GM12878 (cell line): ENCODE data around the gene PSAPL1. TPM values are rescaled to one million over a fixed set of nuclear protein-coding genes. Genes with fewer than 3 reads are reported as not detected.

ENCODE experiments used
- ATAC-seq: fragments of 200-7000 bp; cut with Tn5 transposase; 3 replicates; pipeline ENCODE4 v1.9.1; 2020; ENCODE audit warnings: mild to moderate bottlenecking, moderate library complexity
- BruUV-seq: library from RNA; stranded (reverse); fragments of 400-500 nt; replicated peaks from 2 replicates; lab custom pipeline; 2021; lab: Mats Ljungman, UMichigan
- CTCF ChIA-PET: fragments of 300-600 bp; sonication (Branson Sonifier 250); formaldehyde crosslinking; extraction: SDS; loops from one replicate; lab custom pipeline; 2021; ENCODE audit warnings: inconsistent platforms; lab: Yijun Ruan, JAX
- POLR2A ChIA-PET: fragments of 350-600 bp; formaldehyde crosslinking; extraction: SDS; loops from one replicate; lab custom pipeline; 2021; ENCODE audit warnings: inconsistent platforms; lab: Charles Lee
- RAD21 ChIA-PET: fragments of 300-600 bp; sonication (Branson Sonifier 250); formaldehyde crosslinking; loops from one replicate; lab custom pipeline; 2023; ENCODE audit warnings: antibody characterized with exemption; ENCODE audit not compliant: unreplicated experiment; lab: Charles Lee
- SMC1A ChIA-PET: fragments of 300-600 bp; sonication (Branson Sonifier 250); formaldehyde crosslinking; loops from one replicate; lab custom pipeline; 2023; ENCODE audit not compliant: unreplicated experiment, uncharacterized antibody; lab: Charles Lee
- DNase-seq: peaks from one replicate; pipeline ENCODE4 v3.0.0-alpha.2; 2011; ENCODE audit warnings: low read depth, low spot score
- FAIRE-seq: peaks from 3 replicates; lab custom pipeline; 2011; peaks lifted over from hg19 to GRCh38; lab: Jason Lieb, UNC
- H2AFZ ChIP-seq: 2 replicates; pipeline ENCODE4 v1.6.0; 2011; ENCODE audit warnings: low read depth, low read length, control low read depth; ENCODE audit not compliant: control insufficient read depth
- H3K27ac ChIP-seq: 2 replicates; pipeline ENCODE4 v1.5.1; 2011; ENCODE audit warnings: control low read depth; ENCODE audit not compliant: control insufficient read depth, insufficient read depth
- H3K27me3 ChIP-seq, 2 experiments: replicated peaks in 1 of 2; 2 replicates each; pipeline versions ENCODE4 v1.6.0 to v1.6.1; 2011; ENCODE audit warnings: low read length in 1 of 2; ENCODE audit not compliant: control insufficient read depth in 2 of 2, insufficient read depth in 2 of 2
- H3K36me3 ChIP-seq, 2 experiments: 2 replicates each; pipeline ENCODE4 v1.5.1; 2011; ENCODE audit warnings: low read length in 1 of 2; ENCODE audit not compliant: control insufficient read depth in 2 of 2, insufficient read depth in 2 of 2
- H3K4me1 ChIP-seq: 2 replicates; pipeline ENCODE4 v1.6.1; 2011; ENCODE audit warnings: mild to moderate bottlenecking, low read length, moderate library complexity, mixed read lengths; ENCODE audit not compliant: control insufficient read depth, insufficient read depth
- H3K4me2 ChIP-seq: 2 replicates; pipeline ENCODE4 v1.6.0; 2011; ENCODE audit warnings: control low read depth; ENCODE audit not compliant: control insufficient read depth, insufficient read depth
- H3K4me3 ChIP-seq: fragments of 200-600 bp; sonication (generic); 2 replicates; pipeline ENCODE4 v1.5.1; 2016
- H3K79me2 ChIP-seq: 2 replicates; pipeline ENCODE4 v1.6.0; 2011; ENCODE audit warnings: low read length; ENCODE audit not compliant: control insufficient read depth, insufficient read depth
- H3K9ac ChIP-seq: 2 replicates; pipeline ENCODE4 v1.8.0; 2011; ENCODE audit warnings: low read length, control low read depth, mixed read lengths; ENCODE audit not compliant: control insufficient read depth, insufficient read depth
- H3K9me3 ChIP-seq: replicated peaks from 3 replicates; pipeline ENCODE4 v1.5.1; 2011; ENCODE audit warnings: mild to moderate bottlenecking, low read length; ENCODE audit not compliant: control insufficient read depth, insufficient read depth
- H4K20me1 ChIP-seq: 2 replicates; pipeline ENCODE4 v1.6.0; 2011; ENCODE audit not compliant: control insufficient read depth, insufficient read depth
- ATF7 ChIP-seq: fragments of 450-650 bp; IDR thresholded peaks from 2 replicates; pipeline ENCODE4 v1.6.1; 2016; ENCODE audit warnings: low read depth, mild to moderate bottlenecking
- CHD1 ChIP-seq: IDR thresholded peaks from 2 replicates; pipeline ENCODE4 v1.6.1; 2012; ENCODE audit warnings: low read depth, low read length, improper control_type of control experiment
- E4F1 ChIP-seq: fragments of 450-650 bp; IDR thresholded peaks from 2 replicates; pipeline ENCODE4 v1.6.1; 2018; ENCODE audit warnings: borderline replicate concordance, mild to moderate bottlenecking; ENCODE audit not compliant: partially characterized antibody
- EP300 ChIP-seq, 2 experiments: fragments of 150-350 bp in 1 of 2; IDR thresholded peaks; 2 replicates each; pipeline ENCODE4 v1.6.1; 2011 to 2012; ENCODE audit warnings: low read depth in 2 of 2, low read length in 2 of 2, borderline replicate concordance in 1 of 2, improper control_type of control experiment in 1 of 2, inconsistent platforms in 1 of 2; ENCODE audit not compliant: control insufficient read depth in 1 of 2
- EZH2 ChIP-seq: IDR thresholded peaks from 2 replicates; pipeline ENCODE4 v1.6.1; 2012; ENCODE audit warnings: low read depth, mild to moderate bottlenecking, control low read depth, inconsistent platforms, low read length, borderline replicate concordance; ENCODE audit not compliant: control insufficient read depth
- GABPA ChIP-seq: IDR thresholded peaks from 2 replicates; pipeline ENCODE4 v1.6.1; 2014; ENCODE audit warnings: antibody characterized with exemption, low read depth, mild to moderate bottlenecking, inconsistent platforms
- GATAD2B ChIP-seq: fragments of 450-650 bp; conservative IDR thresholded peaks from 2 replicates; pipeline ENCODE4 v1.6.1; 2017; ENCODE audit warnings: low read depth, mild to moderate bottlenecking, moderate library complexity
- HDAC2 ChIP-seq: fragments of 200-600 bp; sonication (generic); IDR thresholded peaks from 2 replicates; pipeline ENCODE4 v1.6.1; 2017
- HSF1 ChIP-seq: fragments of 150-350 bp; IDR thresholded peaks from 2 replicates; pipeline ENCODE4 v1.6.1; 2014; ENCODE audit warnings: mild to moderate bottlenecking, low read depth, low read length
- MAX ChIP-seq: IDR thresholded peaks from 2 replicates; pipeline ENCODE4 v1.6.1; 2012; ENCODE audit warnings: low read depth, low read length, improper control_type of control experiment
- NFYA ChIP-seq: IDR thresholded peaks from 2 replicates; pipeline ENCODE4 v1.6.1; 2011; ENCODE audit warnings: low read depth, mild to moderate bottlenecking, low read length, improper control_type of control experiment, borderline replicate concordance
- NKRF ChIP-seq: fragments of 450-650 bp; conservative IDR thresholded peaks from 2 replicates; pipeline ENCODE4 v1.6.1; 2017; ENCODE audit warnings: mild to moderate bottlenecking, moderate library complexity
- NR2C2 ChIP-seq: IDR thresholded peaks from 2 replicates; pipeline ENCODE4 v1.6.1; 2011; ENCODE audit warnings: borderline replicate concordance, low read depth; ENCODE audit not compliant: control insufficient read depth, insufficient read length
- POLR2A ChIP-seq: IDR thresholded peaks from 2 replicates; pipeline ENCODE4 v1.6.1; 2011; ENCODE audit warnings: low read depth, mild to moderate bottlenecking, low read length
- POU2F2 ChIP-seq: IDR thresholded peaks from 3 replicates; pipeline ENCODE4 v1.6.1; 2011; ENCODE audit warnings: low read depth, mild to moderate bottlenecking, low read length, borderline replicate concordance
- SREBF1 ChIP-seq: IDR thresholded peaks from 2 replicates; pipeline ENCODE4 v1.6.1; 2012; ENCODE audit warnings: mild to moderate bottlenecking, low read length
- WGBS: methylation state at CpG from one replicate; pipeline ENCODE4 v1.1.6; 2016; ENCODE audit warnings: low lambda C conversion rate; ENCODE audit not compliant: insufficient replicate concordance, insufficient coverage; ENCODE audit errors: missing lambda C conversion rate; 5-methylcytosine and 5-hydroxymethylcytosine counted together
- in situ Hi-C: fragments of 300-500 bp; cut with MboI; formaldehyde crosslinking; loops from 9 replicates; pipeline ENCODE4 v1.14.3; 2018; ENCODE audit warnings: mixed read lengths
- intact Hi-C: fragments of 100-400 bp; cut with micrococcal nuclease; formaldehyde crosslinking; loops from one replicate; pipeline ENCODE4 v1.14.2; 2022; ENCODE audit not compliant: unreplicated experiment
- polyA plus RNA-seq, 11 experiments: library from polyadenylated mRNA; depleted of rRNA in 4 of 11; unstranded in 6 of 11; stranded (reverse) in 5 of 11; fragments of >200 nt; fragmentation: Nextera tagmentation in 4 of 11; fragmentation: Illumina TruSeq in 1 of 11; extraction: Ambion mirVana in 4 of 11; extraction: Trizol in 1 of 11; gene quantifications; 1 replicate in 1 of 11; 2 replicates in 10 of 11; pipeline versions ENCODE4 v1.2.1 to v1.2.3, GENCODE V29; 2011 to 2016; ENCODE audit warnings: inconsistent platforms in 2 of 11, missing spikeins in 2 of 11, low read depth in 1 of 11
- total RNA-seq, 4 experiments: library from RNA; depleted of rRNA in 3 of 4; stranded (reverse); fragments of >200 nt in 3 of 4; fragmentation: Illumina TruSeq in 1 of 4; extraction: Trizol in 1 of 4; gene quantifications; 2 replicates each; pipeline versions ENCODE4 v1.2.1 to v1.2.3, GENCODE V29; 2013 to 2021

The PSAPL1 gene
- total and polyA plus RNA-seq, 10 of the 15 experiments (the other 5 are each of a cell fraction or from before 2014, with no cell fraction given): not detected

GRCh38 chr4:7390906-7391636 lies 43.7 kb downstream of the PSAPL1 start (continued):
- TF ChIP-seq GATAD2B (no peak), HDAC2 (no peak), HSF1 (no peak), E4F1 (no peak), MAX (no peak)

- no peak for FAIRE-seq
- TF ChIP-seq NR2C2 (no peak), SREBF1 (no peak), NKRF (no peak), EZH2 (no peak), POU2F2 (no peak), GABPA (no peak), EP300 (IDR thresholded peaks at IDR 0.05; ENCODE audit: borderline replicate concordance in 1 of 2, control insufficient read depth in 1 of 2, low read depth in 2 of 2, low read length in 2 of 2) (no peak), POLR2A (no peak), CHD1 (no peak), NFYA (no peak), ATF7 (no peak)
- TF ChIP-seq, all 136 proteins: peak for 0
- ChIA-PET CTCF (no interaction called here), POLR2A (no interaction called here), RAD21 (no interaction called here), SMC1A (no interaction called here)
- Histone ChIP-seq H3K27ac (no peak overlapping the region), H3K9me3 (no peaks in the 10 kb centered on the region), H3K79me2 (no peaks in the 10 kb centered on the region), H3K36me3 (no peaks in the 10 kb centered on the region), H4K20me1 (no peaks in the 10 kb centered on the region), H3K9ac (no peak overlapping the region), H3K4me3 (no peak overlapping the region), H3K4me2 (no peak overlapping the region), H3K27me3 (no peaks in the 10 kb centered on the region; a peak in 1 of 4 replicates), H2AFZ (no peak overlapping the region), H3K4me1 (no peaks in the 10 kb centered on the region)
- no TSS peak for BruUV-seq
- DNase-seq: no peak
- intact Hi-C loops: no loop called here
- WGBS: 25% methylated on average over 13 of the region's 13 CpGs
- in situ Hi-C loops: no loop called here
- no peak for ATAC-seq
Measured at GRCh38 chr4:7390336-7390735, 44.4 kb downstream of the PSAPL1 start.
